Measurements from ENCODE around the gene USH1C.

USH1C gene

DNA sequence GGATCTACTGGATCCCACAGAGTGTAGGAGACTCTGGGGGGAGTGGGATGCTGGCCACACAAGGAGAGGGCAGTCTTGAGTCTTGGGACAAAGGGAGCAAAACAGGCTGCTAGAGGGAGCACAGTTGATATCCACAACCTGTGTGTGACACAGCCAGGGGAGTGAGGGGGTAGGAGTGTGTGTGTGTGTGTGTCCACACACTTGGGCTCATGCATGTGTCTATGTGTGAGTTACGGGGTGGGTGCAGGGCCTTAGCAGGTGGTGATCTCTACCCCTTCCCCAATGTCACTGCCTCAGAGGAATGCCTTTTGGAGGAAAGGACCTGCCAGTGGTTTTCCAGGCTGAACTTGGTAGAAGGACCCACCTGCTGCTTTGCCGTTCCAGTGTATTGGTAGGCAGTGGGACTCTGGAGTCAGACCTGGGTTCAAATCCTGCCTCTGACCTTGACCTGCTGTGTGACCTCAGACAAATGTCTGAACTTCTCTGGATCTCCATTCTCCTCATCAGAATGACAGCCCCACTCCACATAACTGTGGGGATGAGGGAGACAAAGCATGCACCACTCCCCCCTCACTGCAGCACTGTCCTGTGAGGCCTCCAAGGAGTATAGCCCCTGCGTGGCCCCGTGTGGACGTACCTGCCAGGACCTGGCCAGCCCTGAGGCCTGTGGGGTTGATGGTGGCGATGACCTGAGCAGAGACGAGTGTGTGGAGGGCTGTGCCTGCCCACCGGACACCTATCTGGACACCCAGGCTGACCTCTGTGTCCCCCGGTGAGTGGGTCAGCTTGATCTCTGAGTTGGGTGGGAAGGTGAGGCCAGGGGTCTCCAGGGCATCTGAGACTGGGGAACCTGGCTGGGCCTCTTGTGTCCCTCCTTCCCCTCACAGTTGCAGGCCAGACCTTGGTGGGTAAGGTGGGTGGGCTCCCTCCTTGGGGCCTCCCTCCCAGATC, 30.2 kb upstream of the USH1C start:
- TF ChIP-seq, protein P1, sequence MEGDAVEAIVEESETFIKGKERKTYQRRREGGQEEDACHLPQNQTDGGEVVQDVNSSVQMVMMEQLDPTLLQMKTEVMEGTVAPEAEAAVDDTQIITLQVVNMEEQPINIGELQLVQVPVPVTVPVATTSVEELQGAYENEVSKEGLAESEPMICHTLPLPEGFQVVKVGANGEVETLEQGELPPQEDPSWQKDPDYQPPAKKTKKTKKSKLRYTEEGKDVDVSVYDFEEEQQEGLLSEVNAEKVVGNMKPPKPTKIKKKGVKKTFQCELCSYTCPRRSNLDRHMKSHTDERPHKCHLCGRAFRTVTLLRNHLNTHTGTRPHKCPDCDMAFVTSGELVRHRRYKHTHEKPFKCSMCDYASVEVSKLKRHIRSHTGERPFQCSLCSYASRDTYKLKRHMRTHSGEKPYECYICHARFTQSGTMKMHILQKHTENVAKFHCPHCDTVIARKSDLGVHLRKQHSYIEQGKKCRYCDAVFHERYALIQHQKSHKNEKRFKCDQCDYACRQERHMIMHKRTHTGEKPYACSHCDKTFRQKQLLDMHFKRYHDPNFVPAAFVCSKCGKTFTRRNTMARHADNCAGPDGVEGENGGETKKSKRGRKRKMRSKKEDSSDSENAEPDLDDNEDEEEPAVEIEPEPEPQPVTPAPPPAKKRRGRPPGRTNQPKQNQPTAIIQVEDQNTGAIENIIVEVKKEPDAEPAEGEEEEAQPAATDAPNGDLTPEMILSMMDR (IDR thresholded peaks at IDR 0.05; ENCODE audit: extremely low read depth, missing control alignments), result no peak
- no peak for DNase-seq (ENCODE audit: low spot score)

DNA sequence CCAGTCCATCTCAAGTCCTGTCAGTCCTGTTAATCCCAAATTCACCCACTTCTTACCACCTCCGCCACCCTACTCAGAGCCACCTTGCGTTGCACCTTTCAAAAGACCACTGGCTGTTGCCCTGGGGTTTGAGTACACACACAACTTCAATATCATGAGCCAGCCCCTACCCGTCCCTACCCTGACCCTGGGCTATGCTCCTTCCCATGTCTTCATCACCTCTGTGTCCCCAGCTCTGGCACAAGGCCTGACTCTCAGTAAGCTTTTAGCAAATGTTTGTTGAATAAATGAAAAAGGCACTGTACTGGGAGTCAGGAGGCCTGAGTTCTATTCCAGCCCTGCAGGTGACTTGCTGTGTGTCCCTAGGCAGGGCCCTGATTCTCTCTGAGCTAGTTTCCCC, 29.3 kb upstream of the USH1C start:
- TF ChIP-seq, protein P1 (IDR thresholded peaks at IDR 0.05; ENCODE audit: extremely low read depth, missing control alignments), result no peak
- DNase-seq (ENCODE audit: low spot score), result no peak

DNA sequence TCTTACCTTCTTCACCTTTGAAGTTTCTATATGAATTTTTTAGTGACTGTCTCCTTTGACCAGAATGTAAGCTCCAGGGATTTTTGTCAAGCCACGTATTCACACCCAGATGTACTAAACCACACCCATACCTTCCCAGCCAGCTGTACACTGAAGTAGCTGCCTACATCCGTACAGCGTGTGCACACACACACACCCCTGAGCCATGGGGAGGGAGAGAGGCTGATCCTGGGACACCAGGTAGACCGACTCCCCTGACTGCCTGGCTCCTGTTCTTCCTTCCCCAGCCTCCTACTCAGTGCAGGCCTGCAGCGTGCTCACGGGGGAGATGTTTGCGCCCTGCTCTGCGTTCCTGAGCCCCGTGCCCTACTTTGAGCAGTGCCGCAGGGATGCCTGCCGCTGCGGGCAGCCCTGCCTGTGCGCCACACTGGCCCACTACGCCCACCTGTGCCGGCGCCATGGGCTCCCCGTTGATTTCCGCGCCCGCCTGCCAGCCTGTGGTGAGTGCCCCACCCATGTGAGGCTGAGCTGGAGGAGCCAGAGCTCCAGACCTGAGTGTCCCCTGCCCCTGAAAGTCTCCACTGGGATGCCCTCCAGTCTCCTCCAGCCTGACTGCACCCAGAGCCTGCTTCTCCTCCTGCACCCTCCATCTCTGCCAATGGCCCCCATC, 28.7 kb upstream of the USH1C start:
- no peak for DNase-seq (ENCODE audit: low spot score)
- TF ChIP-seq, protein P1 (IDR thresholded peaks at IDR 0.05; ENCODE audit: extremely low read depth, missing control alignments), result no peak

DNA sequence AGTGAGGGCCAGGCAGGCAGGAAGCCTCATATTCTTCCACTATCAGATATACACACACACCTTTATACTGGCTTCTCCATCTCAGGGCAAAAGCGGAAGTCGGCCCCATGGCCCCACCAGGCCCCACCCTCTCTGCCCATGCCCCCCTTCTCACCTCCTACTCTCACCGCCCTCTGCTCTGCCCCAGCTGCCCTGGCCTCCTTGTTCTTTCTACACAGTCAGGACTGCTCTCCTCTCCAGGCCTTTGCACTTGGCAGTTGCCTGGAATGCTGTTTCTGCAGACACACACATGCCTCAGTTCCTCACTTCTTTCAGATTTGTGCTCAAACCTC, 28.1 kb upstream of the USH1C start:
- no peak for DNase-seq (ENCODE audit: low spot score)
- TF ChIP-seq, protein P1 (IDR thresholded peaks at IDR 0.05; ENCODE audit: extremely low read depth, missing control alignments), result no peak

DNA sequence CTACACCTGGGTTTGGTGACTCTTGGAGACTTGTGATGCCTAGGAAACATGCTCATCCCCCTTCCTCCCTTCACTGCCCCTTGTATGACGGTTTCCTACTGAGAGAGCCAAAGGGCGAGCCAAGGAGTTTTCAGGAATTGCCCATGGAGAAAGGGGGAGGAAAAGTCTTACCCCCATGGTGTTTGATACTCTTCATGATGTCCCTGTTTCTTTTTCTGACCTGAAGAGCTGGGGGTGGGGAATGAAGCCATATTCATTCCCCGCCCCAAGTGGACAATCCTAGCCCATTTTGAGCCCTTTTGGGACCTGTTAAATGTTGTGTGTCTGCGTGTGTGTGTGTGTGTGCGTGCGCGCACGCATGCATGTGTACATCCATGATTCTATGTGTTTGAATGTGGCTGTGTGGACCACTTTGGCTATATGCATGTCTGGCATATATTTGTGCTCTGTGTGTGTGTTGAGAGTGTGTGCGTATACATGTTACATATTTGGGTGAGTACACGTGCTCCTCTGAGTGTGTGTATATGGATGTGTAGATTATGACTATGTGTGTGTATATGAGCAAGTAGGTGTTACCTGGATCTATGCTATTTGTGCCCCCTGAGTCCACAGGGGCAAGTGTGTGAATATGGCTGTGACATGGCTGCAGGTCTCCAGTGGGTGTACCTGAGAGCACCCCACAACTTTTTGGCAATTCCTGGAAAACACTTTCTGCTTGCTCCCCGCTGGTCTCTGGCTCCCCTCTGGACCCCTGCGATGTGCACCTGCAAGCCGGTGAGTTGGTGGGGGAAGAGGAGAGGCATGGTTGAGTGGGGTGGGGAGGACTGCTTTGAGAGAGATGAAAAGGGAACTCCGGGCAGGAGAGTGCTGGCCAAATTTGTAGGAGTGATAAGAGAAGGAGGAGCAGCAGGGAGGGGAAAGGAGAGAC, 27.5 kb upstream of the USH1C start:
- DNase-seq (ENCODE audit: low spot score), result no peak
- TF ChIP-seq, protein P1 (IDR thresholded peaks at IDR 0.05; ENCODE audit: extremely low read depth, missing control alignments), result no peak

DNA sequence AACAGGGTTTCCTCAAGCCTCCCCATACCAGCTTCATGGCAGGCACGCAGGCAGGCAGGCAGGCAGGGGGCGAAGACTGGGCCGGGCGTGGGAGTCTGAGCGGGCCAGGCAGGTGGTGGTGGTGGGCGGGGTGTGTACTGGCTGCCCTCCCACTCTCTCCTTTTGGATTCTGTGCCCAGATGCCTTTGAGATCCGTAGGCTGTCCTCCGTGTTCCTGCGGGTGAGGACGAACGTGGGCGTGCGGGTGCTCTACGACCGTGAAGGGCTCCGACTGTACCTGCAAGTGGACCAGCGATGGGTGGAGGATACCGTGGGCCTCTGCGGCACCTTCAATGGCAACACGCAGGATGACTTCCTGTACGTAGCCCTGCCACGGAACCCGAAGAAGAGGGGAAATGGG, 25.8 kb upstream of the USH1C start:
- TF ChIP-seq, protein P1 (IDR thresholded peaks at IDR 0.05; ENCODE audit: extremely low read depth, missing control alignments), result no peak
- DNase-seq (ENCODE audit: low spot score), result no peak

Measured in GM20000 (cell line).